Measurements from ENCODE around the gene MBD3L3. TPM values are rescaled to one million over a fixed set of nuclear protein-coding genes. Genes with fewer than 3 reads are reported as not detected.
"Not testable (repeated sequence)": the region's sequence is repeated elsewhere in the genome, so short reads cannot be mapped to it uniquely, and the experiment has no call there.

The MBD3L3 gene
- not detected for total RNA-seq

- CTCF ChIA-PET; POLR2A ChIA-PET; H3K27ac Mint-ChIP-seq; DNase-seq; H3K4me3 Mint-ChIP-seq; H3K9me3 Mint-ChIP-seq (ENCODE audit: low read depth); H3K27me3 Mint-ChIP-seq; intact Hi-C loops (cut with DNase I, micrococcal nuclease); H3K36me3 Mint-ChIP-seq (ENCODE audit: low read depth); ATAC-seq; H3K4me1 Mint-ChIP-seq: not testable (repeated sequence)
These were observed at the start of gene MBD3L3 for GRCh38 chr19:7058576-7058975. TSS of gene MBD3L3 (minus strand) at chr19:7058676. CDS start at chr19:7058605, 71 bp downstream.

GRCh38 chr19:7106711-7107657, 48.5 kb upstream of the MBD3L3 start:
- Mint-ChIP-seq H3K4me3 (no peak overlapping the region), H3K27me3 (no peaks in the 10 kb centered on the region), H3K9me3 (ENCODE audit: low read depth) (no peaks in the 10 kb centered on the region), H3K36me3 (ENCODE audit: low read depth) (no peaks in the 10 kb centered on the region), H3K27ac (no peak overlapping the region), H3K4me1 (peaks cover 4% of the 10 kb centered on the region)
- ChIA-PET CTCF (no interaction called here), POLR2A (no interaction called here)
- ATAC-seq (no peak), DNase-seq (no peak)
- intact Hi-C loops (cut with DNase I, micrococcal nuclease): no loop called here

- Mint-ChIP-seq H3K36me3 (ENCODE audit: low read depth) (no peaks in the 10 kb centered on the region), H3K4me1 (peaks cover 14% of the 10 kb centered on the region), H3K9me3 (ENCODE audit: low read depth) (no peaks in the 10 kb centered on the region), H3K27ac (no peak overlapping the region), H3K4me3 (no peak overlapping the region), H3K27me3 (no peaks in the 10 kb centered on the region)
- ChIA-PET POLR2A (interaction anchor here (0.6 kb wide), 1 partner anchor 609 kb away, joined by 4 read pairs; no protein-coding TSS in a partner anchor), CTCF (no interaction called here)
- ATAC-seq: no peak
- intact Hi-C loops (cut with DNase I, micrococcal nuclease): loop anchor here in 1 of 2 experiments (5.0 kb wide), 1 partner anchor 42 kb away; no protein-coding TSS in a partner anchor
- DNase-seq: no peak
These were observed 46.4 kb upstream of the MBD3L3 start for GRCh38 chr19:7104747-7105447.

- ChIA-PET CTCF (interaction anchor here (0.6 to 4.5 kb wide), 27 partner anchors 8 to 703 kb away, joined by 3 to 20 read pairs (median 3); partner anchors contain the start of gene ZNF557), POLR2A (no interaction called here)
- Mint-ChIP-seq H3K4me1 (peaks cover 27% of the 10 kb centered on the region), H3K4me3 (no peak overlapping the region), H3K27me3 (no peaks in the 10 kb centered on the region), H3K36me3 (ENCODE audit: low read depth) (peaks cover 6% of the 10 kb centered on the region), H3K27ac (no peak overlapping the region), H3K9me3 (ENCODE audit: low read depth) (peaks cover 9% of the 10 kb centered on the region)
- DNase-seq: no peak
- ATAC-seq: no peak
- intact Hi-C loops (cut with DNase I, micrococcal nuclease): loop anchor here (1.0 to 5.0 kb wide), 3 partner anchors 46 to 279 kb away; no protein-coding TSS in a partner anchor
These were observed 43.2 kb upstream of the MBD3L3 start for GRCh38 chr19:7101498-7102253.

DNA sequence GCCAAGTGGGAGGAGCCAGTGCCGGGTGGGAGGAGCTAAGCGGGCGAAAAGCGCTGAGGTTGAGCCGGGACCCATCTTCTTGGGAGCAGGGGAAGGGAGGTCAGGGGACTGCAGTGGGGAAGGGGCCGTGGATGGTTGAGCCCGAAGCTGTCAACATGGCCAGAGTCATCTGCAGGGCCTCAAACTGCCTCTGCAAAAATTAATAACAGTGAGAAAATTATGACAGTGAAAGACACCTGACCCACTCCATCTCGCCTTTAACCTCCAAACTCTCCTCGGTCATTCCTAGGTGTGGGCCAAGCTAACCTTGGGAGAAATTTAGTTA, 41.1 kb upstream of the MBD3L3 start:
- H3K4me3 Mint-ChIP-seq: peak overlapping the region; percentile 90
- peaks cover 11% of the 10 kb centered on the region for H3K36me3 Mint-ChIP-seq (ENCODE audit: low read depth)
- ChIA-PET CTCF (interaction anchor here (0.6 to 4.5 kb wide), 16 partner anchors 15 to 469 kb away, joined by 3 to 20 read pairs (median 4); partner anchors contain the start of gene ZNF557), POLR2A (interaction anchor here (0.5 to 1.3 kb wide), 6 partner anchors 30 to 700 kb away, joined by 3 to 8 read pairs (median 3); partner anchors contain the start of genes ARHGEF18 and ZNF557)
- ATAC-seq (no peak), DNase-seq (no peak)
- peak overlapping the region; percentile 92 for H3K27ac Mint-ChIP-seq
- peaks cover 27% of the 10 kb centered on the region for H3K4me1 Mint-ChIP-seq
- intact Hi-C loops (cut with DNase I, micrococcal nuclease): loop anchor here in 1 of 2 experiments (1.0 to 2.0 kb wide), 10 partner anchors 30 to 906 kb away; partner anchors contain the start of genes ELAVL1, GPR108, MAP2K7 and MCOLN1
- peaks cover 22% of the 10 kb centered on the region for H3K9me3 Mint-ChIP-seq (ENCODE audit: low read depth)
- H3K27me3 Mint-ChIP-seq: no peaks in the 10 kb centered on the region

DNA sequence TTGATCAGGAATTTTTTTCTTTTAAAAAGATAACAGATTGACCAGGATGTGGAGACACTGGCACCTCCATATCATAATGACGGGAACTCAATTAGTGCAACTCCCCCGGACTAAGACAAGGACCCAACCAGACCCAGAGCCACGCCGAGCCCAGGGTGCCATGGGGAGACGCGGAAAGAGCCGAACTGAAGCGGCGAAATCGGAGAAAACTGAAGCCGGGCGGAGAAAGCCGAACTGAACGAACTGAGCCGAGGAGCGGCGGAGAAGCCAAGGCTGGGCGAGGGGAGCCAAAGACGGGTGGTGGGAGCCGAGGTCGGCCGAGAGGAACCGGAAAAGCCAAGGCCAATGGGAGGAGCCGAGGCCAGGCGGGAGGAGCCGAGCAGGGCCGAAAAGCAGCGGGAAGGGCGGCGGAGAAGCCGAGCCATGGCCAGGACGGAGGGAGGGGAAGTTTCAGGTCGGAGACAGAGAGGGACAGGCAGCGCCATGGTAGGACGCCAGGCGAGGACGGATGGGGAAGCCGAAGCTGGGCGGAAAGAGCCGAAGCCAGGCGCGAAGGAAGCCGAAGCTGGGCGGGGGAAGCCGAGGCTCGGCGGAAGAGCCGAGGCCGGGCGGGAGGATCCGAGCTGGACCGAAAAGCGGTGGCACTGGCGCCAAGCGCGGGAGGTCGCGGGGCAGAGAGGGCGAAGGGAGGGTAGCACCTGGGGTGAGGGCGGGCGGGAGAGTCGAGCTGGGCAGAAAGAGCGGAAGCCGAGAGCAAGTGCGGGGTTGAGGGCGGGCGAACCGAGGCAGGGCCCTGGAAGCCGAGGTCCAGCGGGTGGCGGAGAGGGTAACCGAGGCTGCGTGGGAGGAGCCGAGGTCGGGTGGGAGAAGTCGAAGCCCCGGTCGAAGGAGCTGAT, 40.5 kb upstream of the MBD3L3 start:
- Mint-ChIP-seq H3K9me3 (ENCODE audit: low read depth) (peaks cover 22% of the 10 kb centered on the region), H3K27ac (peak overlapping the region; percentile 92), H3K4me1 (peaks cover 27% of the 10 kb centered on the region), H3K27me3 (no peaks in the 10 kb centered on the region), H3K4me3 (peak overlapping the region; percentile 90), H3K36me3 (ENCODE audit: low read depth) (peaks cover 11% of the 10 kb centered on the region)
- peak; percentile 94 for DNase-seq
- CTCF ChIA-PET: interaction anchor here (0.6 to 4.5 kb wide), 15 partner anchors 28 to 469 kb away, joined by 3 to 20 read pairs (median 4); partner anchors contain the start of gene ZNF557
- POLR2A ChIA-PET: interaction anchor here (0.5 to 1.3 kb wide), 6 partner anchors 30 to 701 kb away, joined by 3 to 8 read pairs (median 3); partner anchors contain the start of genes ARHGEF18 and ZNF557
- ATAC-seq: peak; percentile 95
- intact Hi-C loops (cut with DNase I, micrococcal nuclease): loop anchor here in 1 of 2 experiments (1.0 to 2.0 kb wide), 10 partner anchors 30 to 906 kb away; partner anchors contain the start of genes ELAVL1, GPR108, MAP2K7 and MCOLN1

- peak overlapping the region; percentile 90 for H3K4me3 Mint-ChIP-seq
- H3K27me3 Mint-ChIP-seq: no peaks in the 10 kb centered on the region
- H3K4me1 Mint-ChIP-seq: peaks cover 27% of the 10 kb centered on the region
- POLR2A ChIA-PET: no interaction called here
- H3K9me3 Mint-ChIP-seq (ENCODE audit: low read depth): peaks cover 26% of the 10 kb centered on the region
- peak overlapping the region; percentile 92 for H3K27ac Mint-ChIP-seq
- H3K36me3 Mint-ChIP-seq (ENCODE audit: low read depth): peaks cover 11% of the 10 kb centered on the region
- DNase-seq (no peak), ATAC-seq (no peak)
- intact Hi-C loops (cut with DNase I, micrococcal nuclease): loop anchor here in 1 of 2 experiments (2.0 kb wide), 2 partner anchors 391 to 583 kb away; partner anchors contain the start of genes PEX11G and TRAPPC5
- CTCF ChIA-PET: no interaction called here
These were observed 39.6 kb upstream of the MBD3L3 start for GRCh38 chr19:7098096-7098495.

DNA sequence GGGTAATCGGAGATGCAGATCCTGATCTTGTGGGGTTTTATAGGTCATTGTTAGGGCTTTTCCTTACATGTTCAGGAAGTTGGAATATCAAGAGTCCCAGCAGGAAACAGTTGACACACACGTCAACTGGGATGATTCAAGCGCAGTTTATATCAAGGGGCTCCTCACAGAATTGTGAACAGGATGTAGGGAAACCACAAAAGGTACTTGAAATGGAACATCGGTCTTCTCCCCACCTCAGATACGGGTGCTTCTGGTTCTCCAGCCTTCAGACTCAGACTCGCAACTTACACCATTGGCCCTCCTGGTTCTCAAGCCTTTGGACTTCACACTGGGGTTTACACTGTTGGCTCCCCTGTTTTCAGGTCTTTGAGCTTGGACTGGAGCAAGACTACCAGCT, 30.5 kb upstream of the MBD3L3 start:
- Mint-ChIP-seq H3K4me1 (peaks cover 8% of the 10 kb centered on the region), H3K27ac (no peak overlapping the region), H3K36me3 (ENCODE audit: low read depth) (peaks cover 49% of the 10 kb centered on the region), H3K4me3 (no peak overlapping the region), H3K9me3 (ENCODE audit: low read depth) (peaks cover 44% of the 10 kb centered on the region), H3K27me3 (no peaks in the 10 kb centered on the region)
- DNase-seq (no peak), ATAC-seq (no peak)
- ChIA-PET CTCF (no interaction called here), POLR2A (no interaction called here)
- intact Hi-C loops (cut with DNase I, micrococcal nuclease): no loop called here

GRCh38 chr19:7083076-7083956, 24.8 kb upstream of the MBD3L3 start:
- peak overlapping the region; percentile 20 for H3K4me3 Mint-ChIP-seq
- no peak for ATAC-seq
- intact Hi-C loops (cut with DNase I, micrococcal nuclease): no loop called here
- H3K27me3 Mint-ChIP-seq: no peaks in the 10 kb centered on the region
- ChIA-PET POLR2A (no interaction called here), CTCF (no interaction called here)
- H3K4me1 Mint-ChIP-seq: no peaks in the 10 kb centered on the region
- DNase-seq: peak; percentile 28
- no peak overlapping the region for H3K27ac Mint-ChIP-seq
- peaks cover 43% of the 10 kb centered on the region for H3K9me3 Mint-ChIP-seq (ENCODE audit: low read depth)
- peaks cover 83% of the 10 kb centered on the region for H3K36me3 Mint-ChIP-seq (ENCODE audit: low read depth)
